Uterus (tissue), 4 donors: ENCODE results near the gene SAMD14. TPM values are rescaled to one million over a fixed set of nuclear protein-coding genes. Genes with fewer than 3 reads are reported as not detected.

ENCODE experiments used
- DNase-seq, 2 donors: peaks; one replicate each; pipeline ENCODE4 v3.0.0-alpha.2; 2019 to 2020
- H3K27ac ChIP-seq, 2 donors: fragments of 200-600 bp; sonication (generic); 1 replicate in 1 of 2; 2 replicates in 1 of 2; pipeline ENCODE4 v1.5.1; 2016 to 2018
- H3K27me3 ChIP-seq, 2 donors: fragments of 200-600 bp; sonication (generic); one replicate each; pipeline ENCODE4 v1.5.1; 2018 to 2019; ENCODE audit warnings: control low read depth in 1 of 2
- H3K36me3 ChIP-seq, 2 donors: fragments of 200-600 bp; sonication (generic); one replicate each; pipeline ENCODE4 v1.5.1; 2019; ENCODE audit warnings: control low read depth in 1 of 2
- H3K4me1 ChIP-seq, 2 donors: fragments of 200-600 bp; sonication (generic); one replicate each; pipeline ENCODE4 v1.5.1; 2018 to 2019; ENCODE audit warnings: control low read depth in 1 of 2
- H3K4me3 ChIP-seq, 2 donors: fragments of 200-600 bp; sonication (generic); 1 replicate in 1 of 2; 2 replicates in 1 of 2; pipeline ENCODE4 v1.5.1; 2018 to 2019; ENCODE audit warnings: mild to moderate bottlenecking in 1 of 2
- H3K9me3 ChIP-seq, 2 donors: fragments of 200-600 bp; sonication (generic); one replicate each; pipeline ENCODE4 v1.5.1; 2019; ENCODE audit warnings: control low read depth in 1 of 2
- CTCF ChIP-seq, 4 experiments: fragments of 200-600 bp in 2 of 4; fragments of 450-650 bp in 2 of 4; sonication (generic) in 2 of 4; IDR thresholded peaks; one replicate each; pipeline ENCODE4 v1.5.1; 2016 to 2019; ENCODE audit warnings: antibody characterized with exemption in 4 of 4, mild to moderate bottlenecking in 2 of 4, moderate library complexity in 1 of 4
- POLR2A ChIP-seq, 2 donors: fragments of 450-650 bp; IDR thresholded peaks; one replicate each; pipeline ENCODE4 v1.6.1; 2016; ENCODE audit warnings: antibody characterized with exemption in 2 of 2, mild to moderate bottlenecking in 1 of 2, moderate library complexity in 1 of 2
- intact Hi-C: fragments of 100-400 bp; cut with DNase I; formaldehyde crosslinking; loops from one replicate; pipeline ENCODE4 v1.15.1; 2023; ENCODE audit warnings: low total_unique reads
- total RNA-seq, 4 donors: library from RNA; depleted of rRNA in 3 of 4; stranded (reverse); fragments of >200 nt in 3 of 4; gene quantifications; one replicate each; pipeline versions ENCODE4 v1.1.0 to v1.2.4, GENCODE V29; 2014 to 2023
- donor health status: DM: yes; HTN: yes; CAD: no.

Gene SAMD14
- total RNA-seq, 4 donors from 2014 or later = 2.3 to 11.3 (median 6.2) TPM; not detected in 1

- TF ChIP-seq POLR2A (IDR thresholded peaks at IDR 0.05) (no peak), CTCF (IDR thresholded peaks at IDR 0.05) (no peak)
- no peaks in the 10 kb centered on the region for H3K27me3 ChIP-seq
- peak within 1 kb of the TSS; percentile 48 to 91 for H3K4me3 ChIP-seq
- H3K9me3 ChIP-seq = no peaks in the 10 kb centered on the region
- H3K4me1 ChIP-seq = peaks cover 3 to 23% of the 10 kb centered on the region in 2 donors
- H3K36me3 ChIP-seq = no peaks in the 10 kb centered on the region
- intact Hi-C loops = no loop called here
- H3K27ac ChIP-seq = peak within 1 kb of the TSS; percentile 93 to 94
- DNase-seq = peak in 1 of 2 donors; percentile 48
These were observed 20.5 kb upstream of the SAMD14 start, which contains the start of gene PPP1R9B for GRCh38 chr17:50150354-50151040. PPP1R9B (minus strand) TSS chr17:50150677; CDS start chr17:50150513, 164 bp downstream.

- Histone ChIP-seq H3K27ac (peak overlapping the region; percentile 93 to 94), H3K27me3 (no peaks in the 10 kb centered on the region), H3K4me1 (peaks cover 0 to 23% of the 10 kb centered on the region in 2 donors), H3K4me3 (peak overlapping the region; percentile 48 to 91), H3K36me3 (no peaks in the 10 kb centered on the region), H3K9me3 (no peaks in the 10 kb centered on the region)
- no peak for TF ChIP-seq POLR2A (IDR thresholded peaks at IDR 0.05)
- peak in 2 of 4 experiments; percentile 28 to 41 for TF ChIP-seq CTCF (IDR thresholded peaks at IDR 0.05)
- intact Hi-C loops = no loop called here
- peak in 1 of 2 donors; percentile 52 for DNase-seq
These were observed 19.7 kb upstream of the SAMD14 start for GRCh38 chr17:50149417-50150353.

- Histone ChIP-seq H3K9me3 (no peaks in the 10 kb centered on the region), H3K27ac (peak overlapping the region; percentile 93 to 94), H3K4me3 (peak overlapping the region; percentile 48 to 91), H3K36me3 (no peaks in the 10 kb centered on the region), H3K4me1 (peaks cover 0 to 23% of the 10 kb centered on the region in 2 donors), H3K27me3 (no peaks in the 10 kb centered on the region)
- DNase-seq = no peak
- intact Hi-C loops = no loop called here
- TF ChIP-seq POLR2A (IDR thresholded peaks at IDR 0.05) (no peak), CTCF (IDR thresholded peaks at IDR 0.05) (no peak)
These were observed 19.1 kb upstream of the SAMD14 start for GRCh38 chr17:50149091-50149416.

- DNase-seq = peak; percentile 50 to 65
- H3K36me3 ChIP-seq = no peaks in the 10 kb centered on the region
- no peaks in the 10 kb centered on the region for H3K27me3 ChIP-seq
- H3K27ac ChIP-seq = peak overlapping the region; percentile 93 to 94
- no peaks in the 10 kb centered on the region for H3K9me3 ChIP-seq
- no peak for TF ChIP-seq POLR2A (IDR thresholded peaks at IDR 0.05)
- peak in 2 of 4 experiments; percentile 10 to 32 for TF ChIP-seq CTCF (IDR thresholded peaks at IDR 0.05)
- H3K4me3 ChIP-seq = peak overlapping the region; percentile 48 to 91
- H3K4me1 ChIP-seq = peaks cover 0 to 23% of the 10 kb centered on the region in 2 donors
- intact Hi-C loops = no loop called here
These were observed 18.5 kb upstream of the SAMD14 start for GRCh38 chr17:50148226-50149090.
